Choroid plexus epithelial cell (primary cell): Measurements from ENCODE around the gene CMSS1.

Experiments
- DNase-seq: peaks from one replicate; pipeline ENCODE4 v3.0.0-alpha.2; 2010; ENCODE audit warnings: low read depth
- H3K4me3 ChIP-seq: 2 replicates; pipeline ENCODE4 v1.5.1; 2011; ENCODE audit warnings: low read depth, mild to moderate bottlenecking, control low read depth, low read length, moderate library complexity
- CTCF ChIP-seq: conservative IDR thresholded peaks from 2 replicates; pipeline ENCODE4 v1.5.1; 2011; ENCODE audit warnings: low read depth, mild to moderate bottlenecking, control low read depth, inconsistent platforms, low read length, moderate library complexity

The CMSS1 gene

GRCh38 chr3:100053951-100054620 lies 236.4 kb downstream of the CMSS1 start:
- no peak overlapping the region for H3K4me3 ChIP-seq
- DNase-seq: no peak
- no peak for TF ChIP-seq CTCF

GRCh38 chr3:100057716-100058575 lies 240.3 kb downstream of the CMSS1 start:
- TF ChIP-seq CTCF: peak; percentile 31
- H3K4me3 ChIP-seq: no peak overlapping the region
- peak; percentile 48 for DNase-seq

GRCh38 chr3:100059472-100059871 lies 241.8 kb downstream of the CMSS1 start:
- DNase-seq: no peak
- no peak for TF ChIP-seq CTCF

GRCh38 chr3:100060685-100061484 lies 243.2 kb downstream of the CMSS1 start:
- TF ChIP-seq CTCF: no peak
- no peak for DNase-seq
- H3K4me3 ChIP-seq: no peak overlapping the region

More at GRCh38 chr3:100059472-100059871, 241.8 kb downstream of the CMSS1 start:
- H3K4me3 ChIP-seq: no peak overlapping the region

- H3K4me3 ChIP-seq: no peak overlapping the region
- no peak for DNase-seq
- TF ChIP-seq CTCF: no peak
Measured at GRCh38 chr3:100062665-100063064, 245.0 kb downstream of the CMSS1 start.

- TF ChIP-seq CTCF: no peak
- no peak overlapping the region for H3K4me3 ChIP-seq
- peak; percentile 69 for DNase-seq
Measured at GRCh38 chr3:100063929-100064461, 246.3 kb downstream of the CMSS1 start.
